GM21529 (cell line): Measurements from ENCODE around the gene CAV1.
A peak's percentile ranks its signal among the peaks of the same experiment; 100 is the strongest.

Experiments
- ATAC-seq: cut with Tn5 transposase; IDR thresholded peaks from one replicate; pipeline ENCODE4 v1.9.1; 2021; ENCODE audit not compliant: unreplicated experiment

Gene CAV1

GRCh38 chr7:116528008-116528789, 3.4 kb downstream of the CAV1 start:
- no peak for ATAC-seq

DNA sequence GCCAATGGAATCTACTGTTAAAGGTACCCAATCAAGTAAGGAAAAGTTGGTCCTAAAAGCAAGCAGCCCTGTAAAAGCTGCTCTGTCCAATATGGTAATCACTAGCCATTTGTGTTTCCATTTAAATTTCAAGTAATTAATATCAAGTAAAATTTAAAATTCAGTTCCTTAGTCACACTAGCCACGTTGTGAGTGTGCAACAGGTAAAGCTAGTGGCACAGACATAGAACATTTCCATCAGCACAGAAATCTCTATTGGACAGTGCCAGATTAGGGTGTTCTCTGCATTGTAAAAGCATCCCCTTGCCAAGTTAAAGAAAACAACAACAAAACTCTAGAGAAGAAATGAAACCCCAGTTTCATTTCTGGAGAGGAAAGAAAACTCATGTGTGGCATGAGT, 4.4 kb downstream of the CAV1 start:
- no peak for ATAC-seq

DNA sequence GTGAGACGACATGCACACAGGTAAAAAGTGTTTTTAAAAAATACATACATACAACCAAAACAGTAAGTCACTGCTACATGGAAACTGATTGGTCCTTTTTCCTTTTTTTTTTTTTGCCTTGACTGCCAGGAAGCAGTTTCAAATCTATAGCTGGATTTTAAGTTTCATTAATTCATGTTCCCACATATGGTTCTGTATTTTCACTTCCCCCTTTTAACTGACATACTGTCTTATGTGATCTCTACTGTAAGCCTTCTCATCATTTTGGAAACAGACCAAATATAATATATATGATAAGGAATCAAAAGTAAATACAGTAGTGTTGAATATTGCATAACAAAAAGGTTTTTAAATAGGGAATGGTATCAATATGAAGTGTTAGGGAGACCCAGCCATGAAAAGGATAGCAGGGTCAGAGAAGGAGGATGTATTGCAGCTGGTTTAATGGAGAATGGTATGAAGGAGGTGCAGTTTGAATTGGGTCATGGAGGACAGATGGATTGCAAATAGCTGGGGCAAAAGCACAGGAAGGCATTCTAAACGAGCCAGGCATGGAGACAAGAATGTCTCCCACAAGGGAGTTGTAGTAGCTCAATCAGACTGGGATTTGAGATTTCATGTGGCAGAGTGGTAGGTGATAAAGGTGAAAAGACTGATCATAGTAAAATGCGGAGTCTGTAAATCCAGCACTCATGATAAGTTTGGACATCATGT, 5.4 kb downstream of the CAV1 start:
- no peak for ATAC-seq

DNA sequence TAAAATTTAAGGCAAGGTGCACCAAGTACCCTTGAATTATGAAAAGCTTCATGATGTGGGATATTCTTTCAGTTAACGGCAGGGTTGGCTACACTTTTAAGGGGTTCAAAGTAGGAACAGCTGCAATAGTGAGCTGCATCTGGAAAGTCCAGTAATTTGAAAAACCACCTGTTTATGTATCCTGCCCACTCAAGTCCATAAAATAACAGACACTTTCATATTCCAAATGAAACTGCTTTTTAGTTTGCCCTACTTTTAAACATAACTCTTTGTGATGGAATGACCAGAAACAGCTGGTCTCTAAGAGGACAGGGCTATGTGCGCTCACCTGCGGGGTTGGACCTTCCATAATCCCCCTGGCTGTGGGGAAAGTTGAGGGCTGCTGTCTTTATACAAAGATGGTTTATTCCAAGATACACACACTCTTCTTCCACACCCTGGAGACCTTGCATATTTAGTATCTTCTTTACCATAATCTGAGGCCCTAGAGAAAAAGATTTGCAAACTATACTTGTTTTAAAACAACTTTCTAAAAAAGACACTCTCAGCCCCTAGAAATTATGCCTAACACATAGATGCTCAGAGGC, 7.4 kb downstream of the CAV1 start:
- ATAC-seq = no peak

GRCh38 chr7:116534790-116535189, 10.0 kb downstream of the CAV1 start:
- no peak for ATAC-seq

GRCh38 chr7:116535416-116535815, 10.6 kb downstream of the CAV1 start:
- ATAC-seq = no peak

- ATAC-seq = no peak
Measured at GRCh38 chr7:116538138-116538537, 13.3 kb downstream of the CAV1 start.

- no peak for ATAC-seq
Measured at GRCh38 chr7:116539879-116540278, 15.0 kb downstream of the CAV1 start.

GRCh38 chr7:116540743-116541142, 15.9 kb downstream of the CAV1 start:
- ATAC-seq = no peak

- ATAC-seq = no peak
Measured at GRCh38 chr7:116541951-116542350, 17.1 kb downstream of the CAV1 start.

DNA sequence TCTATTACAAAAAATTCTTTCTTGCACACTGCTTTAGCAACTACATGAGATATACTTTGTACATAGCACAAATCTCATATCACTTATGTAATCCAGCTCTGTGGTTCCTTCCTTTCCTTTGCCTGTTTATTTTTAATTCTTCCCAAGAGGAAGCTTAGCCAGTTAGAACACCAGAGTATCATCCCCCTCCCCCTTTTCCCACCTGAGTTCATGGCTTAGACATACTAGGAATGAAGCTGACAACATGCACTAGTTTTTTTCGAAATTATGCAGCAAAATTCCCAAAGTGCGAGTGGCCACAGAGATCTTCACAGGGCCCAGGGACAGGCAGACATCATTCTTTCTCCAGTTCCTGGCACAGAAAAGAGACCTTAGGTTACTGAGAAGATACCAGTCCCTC, 17.8 kb downstream of the CAV1 start:
- ATAC-seq = no peak

- no peak for ATAC-seq
Measured at GRCh38 chr7:116543664-116544063, 18.8 kb downstream of the CAV1 start.

GRCh38 chr7:116544487-116544886, 19.7 kb downstream of the CAV1 start:
- no peak for ATAC-seq

GRCh38 chr7:116545411-116545993, 20.7 kb downstream of the CAV1 start:
- ATAC-seq = no peak

- ATAC-seq = no peak
Measured at GRCh38 chr7:116546054-116546453, 21.2 kb downstream of the CAV1 start.

DNA sequence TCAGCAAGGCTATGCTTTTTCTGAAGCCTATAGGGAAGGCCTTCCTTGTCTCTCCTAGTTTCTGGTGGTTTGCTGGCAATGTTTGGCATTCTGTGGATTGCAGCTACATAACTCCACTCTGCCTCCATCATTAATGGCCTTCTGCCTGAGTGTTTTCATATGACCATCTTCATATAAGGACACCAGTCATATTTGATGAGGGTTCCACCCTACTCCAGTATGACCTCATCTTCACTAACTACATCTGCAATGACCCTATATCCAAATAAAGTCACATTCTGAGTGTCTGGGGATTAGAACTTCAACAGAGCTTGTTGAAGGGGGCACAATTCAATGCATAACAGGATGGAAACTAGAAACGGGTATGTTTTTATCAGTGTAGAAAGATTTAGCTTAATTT, 22.1 kb downstream of the CAV1 start:
- no peak for ATAC-seq

GRCh38 chr7:116547347-116547746, 22.5 kb downstream of the CAV1 start:
- no peak for ATAC-seq

- peak; percentile 97 for ATAC-seq
Measured at GRCh38 chr7:116548506-116548905, 23.7 kb downstream of the CAV1 start.

- ATAC-seq = no peak
Measured at GRCh38 chr7:116549370-116549769, 24.5 kb downstream of the CAV1 start.

DNA sequence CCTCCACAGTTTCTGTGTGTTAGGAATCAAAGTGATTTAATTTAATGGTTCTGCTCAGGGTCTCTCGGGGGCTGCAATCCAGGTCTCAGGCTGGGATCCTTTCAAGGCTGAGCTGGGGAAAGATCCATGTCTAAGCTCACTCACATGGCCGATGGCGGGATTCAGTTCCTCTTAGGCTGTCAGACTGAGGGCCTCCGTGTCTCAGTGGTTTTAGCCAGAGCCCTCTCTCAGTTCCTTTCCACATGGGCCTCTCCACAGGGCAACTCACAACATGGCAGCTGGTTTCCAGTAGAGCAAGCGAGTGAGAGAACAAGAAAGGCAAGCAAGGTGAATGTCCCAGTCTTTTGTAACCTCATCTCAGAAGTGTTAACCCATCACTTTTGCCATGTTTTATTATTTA, 26.9 kb downstream of the CAV1 start:
- no peak for ATAC-seq

DNA sequence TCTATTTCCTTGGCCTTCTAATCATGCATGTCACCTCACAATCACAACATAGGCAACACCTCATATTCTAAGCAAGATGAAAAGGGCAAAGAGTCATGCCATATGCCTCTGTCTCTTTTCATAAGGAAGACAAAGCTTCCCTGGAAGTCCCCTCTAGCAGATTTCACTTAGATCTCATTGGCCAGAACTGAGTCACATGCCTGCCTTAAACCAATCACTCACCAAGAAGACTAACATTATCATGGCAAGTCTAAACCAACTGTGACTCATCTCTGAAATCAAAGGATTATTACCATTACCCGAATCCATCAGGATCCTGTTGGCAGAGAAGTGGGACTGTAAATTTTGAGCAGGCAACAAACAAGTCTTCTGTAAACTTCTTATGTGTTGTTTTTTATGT, 27.8 kb downstream of the CAV1 start:
- no peak for ATAC-seq
